HepG2 (cell line): Measurements from ENCODE around the gene DNAJC7. TPM values are rescaled to one million over a fixed set of nuclear protein-coding genes. Genes with fewer than 3 reads are reported as not detected.

Source experiments
- ATAC-seq: fragments of 200-7000 bp; cut with Tn5 transposase; 3 replicates; pipeline ENCODE4 v1.9.1; 2020; ENCODE audit warnings: mild to moderate bottlenecking, moderate library complexity
- BruUV-seq: library from RNA; stranded (reverse); fragments of 400-500 nt; replicated peaks from 2 replicates; lab custom pipeline; 2021; lab: Mats Ljungman, UMichigan
- CTCF ChIA-PET: fragments of 300-600 bp; formaldehyde crosslinking; extraction: SDS; loops from one replicate; lab custom pipeline; 2021; ENCODE audit warnings: low total read pairs, inconsistent platforms, low intra/inter-chr PET ratio; lab: Yijun Ruan, JAX
- POLR2A ChIA-PET: fragments of 350-600 bp; sonication (Branson Sonifier 250); formaldehyde crosslinking; loops from one replicate; lab custom pipeline; 2020; ENCODE audit warnings: antibody characterized with exemption, inconsistent platforms; lab: Yijun Ruan, JAX
- DNase-seq: peaks from one replicate; pipeline ENCODE4 v3.0.0-alpha.2; 2015; ENCODE audit warnings: low spot score
- FAIRE-seq: peaks from 3 replicates; lab custom pipeline; 2011; peaks lifted over from hg19 to GRCh38; lab: Jason Lieb, UNC
- H2AFZ ChIP-seq: one replicate; pipeline ENCODE4 v1.6.1; 2011; ENCODE audit warnings: low read length, inconsistent platforms
- H3K27ac ChIP-seq: fragments of 300-600 bp; 3 replicates; pipeline ENCODE4 v1.8.0; 2011; ENCODE audit warnings: mixed run types, mild to moderate bottlenecking, mixed read lengths, low read length, inconsistent platforms; ENCODE audit not compliant: insufficient read depth; ENCODE audit errors: extremely low read length
- H3K27me3 ChIP-seq, 2 experiments: fragments of 200-600 bp in 1 of 2; 2 replicates in 1 of 2; 3 replicates in 1 of 2; pipeline versions ENCODE4 v1.6.0 to v1.8.0; 2011; ENCODE audit warnings: low read length in 2 of 2, mild to moderate bottlenecking in 2 of 2, moderate library complexity in 2 of 2, inconsistent platforms in 1 of 2; ENCODE audit not compliant: insufficient read depth in 2 of 2, control insufficient read depth in 1 of 2
- H3K36me3 ChIP-seq, 2 experiments: fragments of 200-600 bp in 1 of 2; replicated peaks in 1 of 2; 2 replicates in 1 of 2; 3 replicates in 1 of 2; pipeline versions ENCODE4 v1.5.1 to v1.8.0; 2011; ENCODE audit warnings: low read length in 2 of 2, inconsistent platforms in 1 of 2; ENCODE audit not compliant: insufficient read depth in 2 of 2, control insufficient read depth in 1 of 2
- H3K4me1 ChIP-seq: 2 replicates; pipeline ENCODE4 v1.5.1; 2012; ENCODE audit warnings: low read length, inconsistent platforms; ENCODE audit not compliant: insufficient read depth
- H3K4me2 ChIP-seq: 2 replicates; pipeline ENCODE4 v1.6.0; 2011; ENCODE audit warnings: low read depth, low read length, inconsistent platforms
- H3K4me3 ChIP-seq, 3 experiments: fragments of 200-600 bp in 1 of 3; sonication (generic), shearing (Covaris generic) in 1 of 3; replicated peaks in 1 of 3; 2 replicates each; pipeline ENCODE4 v1.5.1; 2011 to 2016; ENCODE audit warnings: low read length in 3 of 3, inconsistent platforms in 2 of 3, low read depth in 2 of 3, mild to moderate bottlenecking in 2 of 3, control low read depth in 1 of 3, mixed read lengths in 1 of 3; ENCODE audit not compliant: insufficient read depth in 1 of 3
- H3K79me2 ChIP-seq: one replicate; pipeline ENCODE4 v1.6.1; 2011; ENCODE audit warnings: low read length, inconsistent platforms; ENCODE audit not compliant: insufficient read depth
- H3K9ac ChIP-seq: 2 replicates; pipeline ENCODE4 v1.6.0; 2011; ENCODE audit warnings: mild to moderate bottlenecking, low read depth, low read length, inconsistent platforms; ENCODE audit not compliant: insufficient read depth
- H3K9me3 ChIP-seq: 2 replicates; pipeline ENCODE4 v1.5.1; 2012; ENCODE audit warnings: mild to moderate bottlenecking, low read length
- H4K20me1 ChIP-seq: 2 replicates; pipeline ENCODE4 v1.6.0; 2011; ENCODE audit warnings: inconsistent platforms, mild to moderate bottlenecking, low read length, moderate library complexity; ENCODE audit not compliant: insufficient read depth
- ATM ChIP-seq: fragments of 450-650 bp; IDR thresholded peaks from 2 replicates; pipeline ENCODE4 v1.7.1; 2017; ENCODE audit warnings: mild to moderate bottlenecking, borderline replicate concordance
- ELF1 ChIP-seq: sonication (generic); formaldehyde crosslinking; IDR thresholded peaks from 2 replicates; pipeline ENCODE4 v1.4.0; 2020; ENCODE audit warnings: missing genetic modification reagents
- FOSL2 ChIP-seq: sonication (generic); formaldehyde crosslinking; IDR thresholded peaks from 2 replicates; pipeline ENCODE4 v1.4.0; 2020; ENCODE audit warnings: missing genetic modification reagents
- JARID2 ChIP-seq: sonication (generic); formaldehyde crosslinking; IDR thresholded peaks from 2 replicates; pipeline ENCODE4 v1.8.1; 2023; ENCODE audit warnings: missing genetic modification reagents, inconsistent platforms; ENCODE audit not compliant: insufficient replicate concordance
- KDM1A ChIP-seq: IDR thresholded peaks from 2 replicates; pipeline ENCODE4 v1.6.1; 2016; ENCODE audit warnings: missing compliant biosample characterization
- KLF15 ChIP-seq: sonication (generic); formaldehyde crosslinking; IDR thresholded peaks from 2 replicates; pipeline ENCODE4 v1.8.1; 2023; ENCODE audit warnings: borderline replicate concordance, mild to moderate bottlenecking, inconsistent platforms, missing genetic modification reagents, mixed read lengths
- SKI ChIP-seq: fragments of 450-650 bp; IDR thresholded peaks from one replicate; pipeline ENCODE4 v1.6.1; 2018; ENCODE audit warnings: mild to moderate bottlenecking; ENCODE audit not compliant: partially characterized antibody
- ZBTB7A ChIP-seq: sonication (generic); formaldehyde crosslinking; IDR thresholded peaks from 2 replicates; pipeline ENCODE4 v1.8.0; 2022; ENCODE audit warnings: mild to moderate bottlenecking, missing genetic modification reagents
- ZFP82 ChIP-seq: sonication (generic); formaldehyde crosslinking; IDR thresholded peaks from 2 replicates; pipeline ENCODE4 v1.5.1; 2020; ENCODE audit warnings: mild to moderate bottlenecking, missing genetic modification reagents, borderline replicate concordance
- ZNF331 ChIP-seq: sonication (generic); formaldehyde crosslinking; IDR thresholded peaks from 2 replicates; pipeline ENCODE4 v1.4.0; 2020; ENCODE audit warnings: missing genetic modification reagents
- ZNF543 ChIP-seq: sonication (generic); formaldehyde crosslinking; IDR thresholded peaks from 2 replicates; pipeline ENCODE4 v1.4.0; 2020; ENCODE audit warnings: mild to moderate bottlenecking, missing genetic modification reagents
- ZSCAN30 ChIP-seq: sonication (generic); formaldehyde crosslinking; IDR thresholded peaks from 2 replicates; pipeline ENCODE4 v1.5.0; 2020; ENCODE audit warnings: mild to moderate bottlenecking, missing genetic modification reagents
- WGBS: methylation state at CpG from one replicate; pipeline ENCODE4 v1.1.6; 2017; ENCODE audit warnings: low lambda C conversion rate; 5-methylcytosine and 5-hydroxymethylcytosine counted together
- in situ Hi-C: cut with HindIII; loops from 2 replicates; pipeline ENCODE4 v1.10.0; 2017; ENCODE audit warnings: low pct_unique_long_range_greater_than_20kb; ENCODE audit not compliant: extremely low pct_ligation_motif_present
- intact Hi-C: fragments of 100-400 bp; cut with micrococcal nuclease; formaldehyde crosslinking; loops from one replicate; pipeline ENCODE4 v1.10.0; 2022; ENCODE audit not compliant: unreplicated experiment
- polyA plus RNA-seq, 8 experiments: library from polyadenylated mRNA; depleted of rRNA in 3 of 8; stranded (reverse) in 7 of 8; unstranded in 1 of 8; fragments of >200 nt; fragmentation: Illumina TruSeq in 4 of 8; extraction: Trizol in 4 of 8; gene quantifications; 2 replicates each; pipeline versions ENCODE4 v1.2.1 to v1.2.3, GENCODE V29; 2011 to 2016; ENCODE audit warnings: low read depth in 4 of 8, missing spikeins in 1 of 8, mixed read lengths in 1 of 8; ENCODE audit not compliant: insufficient read depth in 1 of 8
- total RNA-seq, 5 experiments: library from RNA; depleted of rRNA; stranded (reverse); fragments of >200 nt; fragmentation: Illumina TruSeq; extraction: Trizol; gene quantifications; 2 replicates each; pipeline ENCODE4 v1.2.3, GENCODE V29; 2016; ENCODE audit warnings: low read depth in 1 of 5
- TF ChIP-seq, protein P1 (sequence below): sonication (generic); formaldehyde crosslinking; IDR thresholded peaks from 2 replicates; pipeline ENCODE4 v1.4.0; 2020; ENCODE audit warnings: mild to moderate bottlenecking, low read depth, missing genetic modification reagents
- TF ChIP-seq, protein P2 (sequence below): sonication (generic); formaldehyde crosslinking; IDR thresholded peaks from 2 replicates; pipeline ENCODE4 v1.9.0; 2021; ENCODE audit warnings: missing genetic modification reagents, mild to moderate bottlenecking, borderline replicate concordance
- TF ChIP-seq, protein P3 (sequence below): sonication (generic); formaldehyde crosslinking; IDR thresholded peaks from 2 replicates; pipeline ENCODE4 v1.4.0; 2020; ENCODE audit warnings: low read depth, missing genetic modification reagents

DNAJC7 gene
- total and polyA plus RNA-seq, 2 of the 13 experiments (the other 11 are each of a cell fraction or from before 2014, with no cell fraction given), result 47.7 to 132 TPM

DNA sequence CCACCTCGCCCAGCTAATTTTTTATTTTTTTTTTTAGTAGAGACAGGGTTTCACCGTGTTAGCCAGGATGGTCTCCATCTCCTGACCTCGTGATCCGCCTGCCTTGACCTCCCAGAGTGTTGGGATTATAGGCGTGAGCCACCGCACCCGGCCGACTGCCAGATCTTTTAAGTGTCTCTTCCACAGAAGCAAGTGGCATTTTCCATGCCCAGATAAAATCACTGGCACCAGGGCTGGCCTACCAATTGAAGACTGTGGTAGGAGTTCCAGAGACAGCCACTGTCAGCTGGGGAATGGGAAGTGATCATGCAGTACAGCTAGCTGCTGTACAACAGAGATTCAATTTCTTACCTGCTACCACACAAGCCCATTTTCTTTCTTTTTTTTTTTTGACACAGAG lies 32.8 kb downstream of the DNAJC7 start:
- ChIA-PET CTCF (no interaction called here), POLR2A (interaction anchor here (0.9 to 1.8 kb wide), 2 partner anchors 16 to 33 kb away, joined by 3 to 5 read pairs; partner anchors contain the start of gene DNAJC7)
- Histone ChIP-seq H3K4me2 (no peak overlapping the region), H4K20me1 (no peaks in the 10 kb centered on the region), H3K4me1 (peaks cover 12% of the 10 kb centered on the region), H3K9ac (no peak overlapping the region), H3K4me3 (no peak overlapping the region), H3K36me3 (peaks cover 53 to 89% of the 10 kb centered on the region in 2 experiments), H3K27me3 (no peaks in the 10 kb centered on the region), H3K27ac (no peak overlapping the region), H3K9me3 (no peaks in the 10 kb centered on the region), H3K79me2 (no peaks in the 10 kb centered on the region), H2AFZ (no peak overlapping the region)
- WGBS, result 98% methylated on average over 8 of the region's 8 CpGs
- no TSS peak for BruUV-seq
- ATAC-seq (no peak), DNase-seq (no peak), FAIRE-seq (no peak)
- in situ Hi-C loops (no loop called here), intact Hi-C loops (no loop called here)
- TF ChIP-seq, protein P1, sequence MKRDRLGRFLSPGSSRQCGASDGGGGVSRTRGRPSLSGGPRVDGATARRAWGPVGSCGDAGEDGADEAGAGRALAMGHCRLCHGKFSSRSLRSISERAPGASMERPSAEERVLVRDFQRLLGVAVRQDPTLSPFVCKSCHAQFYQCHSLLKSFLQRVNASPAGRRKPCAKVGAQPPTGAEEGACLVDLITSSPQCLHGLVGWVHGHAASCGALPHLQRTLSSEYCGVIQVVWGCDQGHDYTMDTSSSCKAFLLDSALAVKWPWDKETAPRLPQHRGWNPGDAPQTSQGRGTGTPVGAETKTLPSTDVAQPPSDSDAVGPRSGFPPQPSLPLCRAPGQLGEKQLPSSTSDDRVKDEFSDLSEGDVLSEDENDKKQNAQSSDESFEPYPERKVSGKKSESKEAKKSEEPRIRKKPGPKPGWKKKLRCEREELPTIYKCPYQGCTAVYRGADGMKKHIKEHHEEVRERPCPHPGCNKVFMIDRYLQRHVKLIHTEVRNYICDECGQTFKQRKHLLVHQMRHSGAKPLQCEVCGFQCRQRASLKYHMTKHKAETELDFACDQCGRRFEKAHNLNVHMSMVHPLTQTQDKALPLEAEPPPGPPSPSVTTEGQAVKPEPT (CRISPR knock-in tag), result no peak
- no peak for TF ChIP-seq SKI
- no peak for TF ChIP-seq KLF15 (CRISPR knock-in tag)
- TF ChIP-seq, protein P2, sequence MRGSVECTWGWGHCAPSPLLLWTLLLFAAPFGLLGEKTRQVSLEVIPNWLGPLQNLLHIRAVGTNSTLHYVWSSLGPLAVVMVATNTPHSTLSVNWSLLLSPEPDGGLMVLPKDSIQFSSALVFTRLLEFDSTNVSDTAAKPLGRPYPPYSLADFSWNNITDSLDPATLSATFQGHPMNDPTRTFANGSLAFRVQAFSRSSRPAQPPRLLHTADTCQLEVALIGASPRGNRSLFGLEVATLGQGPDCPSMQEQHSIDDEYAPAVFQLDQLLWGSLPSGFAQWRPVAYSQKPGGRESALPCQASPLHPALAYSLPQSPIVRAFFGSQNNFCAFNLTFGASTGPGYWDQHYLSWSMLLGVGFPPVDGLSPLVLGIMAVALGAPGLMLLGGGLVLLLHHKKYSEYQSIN (CRISPR knock-in tag), result no peak
- no peak for TF ChIP-seq ZNF331 (CRISPR knock-in tag)
- TF ChIP-seq, protein P3, sequence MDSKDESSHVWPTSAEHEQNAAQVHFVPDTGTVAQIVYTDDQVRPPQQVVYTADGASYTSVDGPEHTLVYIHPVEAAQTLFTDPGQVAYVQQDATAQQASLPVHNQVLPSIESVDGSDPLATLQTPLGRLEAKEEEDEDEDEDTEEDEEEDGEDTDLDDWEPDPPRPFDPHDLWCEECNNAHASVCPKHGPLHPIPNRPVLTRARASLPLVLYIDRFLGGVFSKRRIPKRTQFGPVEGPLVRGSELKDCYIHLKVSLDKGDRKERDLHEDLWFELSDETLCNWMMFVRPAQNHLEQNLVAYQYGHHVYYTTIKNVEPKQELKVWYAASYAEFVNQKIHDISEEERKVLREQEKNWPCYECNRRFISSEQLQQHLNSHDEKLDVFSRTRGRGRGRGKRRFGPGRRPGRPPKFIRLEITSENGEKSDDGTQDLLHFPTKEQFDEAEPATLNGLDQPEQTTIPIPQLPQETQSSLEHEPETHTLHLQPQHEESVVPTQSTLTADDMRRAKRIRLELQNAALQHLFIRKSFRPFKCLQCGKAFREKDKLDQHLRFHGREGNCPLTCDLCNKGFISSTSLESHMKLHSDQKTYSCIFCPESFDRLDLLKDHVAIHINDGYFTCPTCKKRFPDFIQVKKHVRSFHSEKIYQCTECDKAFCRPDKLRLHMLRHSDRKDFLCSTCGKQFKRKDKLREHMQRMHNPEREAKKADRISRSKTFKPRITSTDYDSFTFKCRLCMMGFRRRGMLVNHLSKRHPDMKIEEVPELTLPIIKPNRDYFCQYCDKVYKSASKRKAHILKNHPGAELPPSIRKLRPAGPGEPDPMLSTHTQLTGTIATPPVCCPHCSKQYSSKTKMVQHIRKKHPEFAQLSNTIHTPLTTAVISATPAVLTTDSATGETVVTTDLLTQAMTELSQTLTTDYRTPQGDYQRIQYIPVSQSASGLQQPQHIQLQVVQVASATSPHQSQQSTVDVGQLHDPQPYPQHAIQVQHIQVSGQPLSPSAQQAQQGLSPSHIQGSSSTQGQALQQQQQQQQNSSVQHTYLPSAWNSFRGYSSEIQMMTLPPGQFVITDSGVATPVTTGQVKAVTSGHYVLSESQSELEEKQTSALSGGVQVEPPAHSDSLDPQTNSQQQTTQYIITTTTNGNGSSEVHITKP (CRISPR knock-in tag), result no peak
- no peak for TF ChIP-seq ZFP82 (CRISPR knock-in tag)
- no peak for TF ChIP-seq ZSCAN30 (CRISPR knock-in tag)
- no peak for TF ChIP-seq ZBTB7A (CRISPR knock-in tag)
- TF ChIP-seq ELF1, result no peak
- no peak for TF ChIP-seq ATM
- no peak for TF ChIP-seq ZNF543
- no peak for TF ChIP-seq KDM1A
- TF ChIP-seq JARID2, result no peak
- TF ChIP-seq FOSL2 (CRISPR knock-in tag), result no peak
